HG03442 (cell line): Measurements from ENCODE around the gene OR9A2.
"Not testable (repeated sequence)": the region's sequence is repeated elsewhere in the genome, so short reads cannot be mapped to it uniquely, and the experiment has no call there.

Source experiments
- ATAC-seq: cut with Tn5 transposase; IDR thresholded peaks from one replicate; pipeline ENCODE4 v1.9.1; 2021; ENCODE audit warnings: mild to moderate bottlenecking, moderate library complexity; ENCODE audit not compliant: unreplicated experiment

Gene OR9A2

GRCh38 chr7:142978402-142978801 lies 48.5 kb downstream of the OR9A2 start:
- ATAC-seq, result not testable (repeated sequence)
